ENCODE measurements around the gene KLHL36.

DNA sequence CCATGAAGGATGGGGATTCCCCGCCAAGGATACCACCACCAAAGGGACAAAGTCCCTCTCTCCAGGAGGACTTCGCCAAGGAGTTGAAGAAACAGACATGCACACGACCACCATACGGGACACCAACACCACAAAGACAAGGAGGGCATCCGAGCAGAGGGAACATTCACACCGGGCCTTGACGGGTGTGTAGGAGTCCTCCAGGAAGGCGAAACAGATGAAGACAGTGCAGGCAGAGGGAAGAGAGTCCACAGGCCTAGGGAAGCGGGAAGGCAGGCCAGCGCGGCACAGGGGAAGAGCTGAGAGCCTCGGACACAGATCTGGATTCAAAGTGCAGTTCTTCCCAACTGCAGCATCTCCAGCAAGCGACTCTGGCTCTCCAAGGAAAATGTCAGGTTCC is 41.2 kb upstream of the KLHL36 start:
- TF ChIP-seq, protein P1, sequence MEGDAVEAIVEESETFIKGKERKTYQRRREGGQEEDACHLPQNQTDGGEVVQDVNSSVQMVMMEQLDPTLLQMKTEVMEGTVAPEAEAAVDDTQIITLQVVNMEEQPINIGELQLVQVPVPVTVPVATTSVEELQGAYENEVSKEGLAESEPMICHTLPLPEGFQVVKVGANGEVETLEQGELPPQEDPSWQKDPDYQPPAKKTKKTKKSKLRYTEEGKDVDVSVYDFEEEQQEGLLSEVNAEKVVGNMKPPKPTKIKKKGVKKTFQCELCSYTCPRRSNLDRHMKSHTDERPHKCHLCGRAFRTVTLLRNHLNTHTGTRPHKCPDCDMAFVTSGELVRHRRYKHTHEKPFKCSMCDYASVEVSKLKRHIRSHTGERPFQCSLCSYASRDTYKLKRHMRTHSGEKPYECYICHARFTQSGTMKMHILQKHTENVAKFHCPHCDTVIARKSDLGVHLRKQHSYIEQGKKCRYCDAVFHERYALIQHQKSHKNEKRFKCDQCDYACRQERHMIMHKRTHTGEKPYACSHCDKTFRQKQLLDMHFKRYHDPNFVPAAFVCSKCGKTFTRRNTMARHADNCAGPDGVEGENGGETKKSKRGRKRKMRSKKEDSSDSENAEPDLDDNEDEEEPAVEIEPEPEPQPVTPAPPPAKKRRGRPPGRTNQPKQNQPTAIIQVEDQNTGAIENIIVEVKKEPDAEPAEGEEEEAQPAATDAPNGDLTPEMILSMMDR (IDR thresholded peaks at IDR 0.05) = no peak
- TF ChIP-seq POLR2A (IDR thresholded peaks at IDR 0.05) = no peak

Measured in lower leg skin (tissue), 3 donors.